Endothelial cell of umbilical vein (primary cell): ENCODE results near the gene AFF4. TPM values are rescaled to one million over a fixed set of nuclear protein-coding genes. Genes with fewer than 3 reads are reported as not detected.
"Not testable (repeated sequence)": the region's sequence is repeated elsewhere in the genome, so short reads cannot be mapped to it uniquely, and the experiment has no call there.

Experiments used
- BruUV-seq: library from RNA; stranded (reverse); fragments of 400-500 nt; replicated peaks from 2 replicates; lab custom pipeline; 2021; lab: Mats Ljungman, UMichigan
- CTCF ChIA-PET: fragments of 300-600, 350-600 bp; sonication (Branson Sonifier 250); formaldehyde crosslinking; loops from one replicate; lab custom pipeline; 2021; ENCODE audit warnings: antibody characterized with exemption, inconsistent platforms; lab: Charles Lee
- POLR2A ChIA-PET: fragments of 300-600, 350-600 bp; sonication (Branson Sonifier 250); formaldehyde crosslinking; loops from one replicate; lab custom pipeline; 2021; ENCODE audit warnings: antibody characterized with exemption, inconsistent platforms; lab: Charles Lee
- DNase-seq: peaks from one replicate; pipeline ENCODE4 v3.0.0-alpha.2; 2011; ENCODE audit warnings: low read depth, low spot score
- FAIRE-seq: peaks from 2 replicates; lab custom pipeline; 2011; peaks lifted over from hg19 to GRCh38; lab: Jason Lieb, UNC
- H2AFZ ChIP-seq: 2 replicates; pipeline ENCODE4 v1.6.0; 2012; ENCODE audit warnings: low read depth, low read length, control low read depth, inconsistent platforms
- H3K27ac ChIP-seq: 2 replicates; pipeline ENCODE4 v1.5.1; 2011; ENCODE audit warnings: low read depth, mild to moderate bottlenecking, control low read depth, low read length, moderate library complexity; ENCODE audit not compliant: insufficient read depth
- H3K27me3 ChIP-seq, 2 experiments: 2 replicates each; pipeline versions ENCODE4 v1.6.0 to v1.6.1; 2011; ENCODE audit warnings: low read length in 2 of 2, mixed read lengths in 1 of 2; ENCODE audit not compliant: control insufficient read depth in 2 of 2, insufficient read depth in 2 of 2
- H3K36me3 ChIP-seq, 2 experiments: 2 replicates in 1 of 2; 3 replicates in 1 of 2; pipeline ENCODE4 v1.5.1; 2011; ENCODE audit warnings: low read length in 2 of 2, mild to moderate bottlenecking in 1 of 2, moderate library complexity in 1 of 2; ENCODE audit not compliant: control insufficient read depth in 2 of 2, insufficient read depth in 2 of 2; ENCODE audit errors: extremely low read depth in 1 of 2
- H3K4me1 ChIP-seq: 3 replicates; pipeline ENCODE4 v1.5.1; 2011; ENCODE audit warnings: mild to moderate bottlenecking, low read length; ENCODE audit not compliant: control insufficient read depth, insufficient read depth; ENCODE audit errors: extremely low read depth
- H3K4me2 ChIP-seq: 2 replicates; pipeline ENCODE4 v1.6.1; 2011; ENCODE audit warnings: low read length, control low read depth, mixed read lengths; ENCODE audit not compliant: insufficient read depth
- H3K4me3 ChIP-seq, 3 experiments: fragments of 200-600 bp in 1 of 3; sonication (generic), shearing (Covaris generic) in 1 of 3; replicated peaks in 1 of 3; 2 replicates each; pipeline ENCODE4 v1.5.1; 2011 to 2016; ENCODE audit warnings: control low read depth in 3 of 3, low read length in 3 of 3, mild to moderate bottlenecking in 2 of 3, inconsistent platforms in 1 of 3, low read depth in 1 of 3, moderate library complexity in 1 of 3; ENCODE audit not compliant: insufficient read depth in 1 of 3
- H3K79me2 ChIP-seq: 2 replicates; pipeline ENCODE4 v1.6.0; 2012; ENCODE audit warnings: low read length, inconsistent platforms; ENCODE audit not compliant: control insufficient read depth, insufficient read depth
- H3K9ac ChIP-seq: replicated peaks from 2 replicates; pipeline ENCODE3; 2011; ENCODE audit warnings: low read length, control low read depth; ENCODE audit not compliant: insufficient read depth; ENCODE audit errors: extremely low read depth
- H3K9me1 ChIP-seq: replicated peaks from 3 replicates; pipeline ENCODE4 v1.6.0; 2011; ENCODE audit warnings: mild to moderate bottlenecking, low read length; ENCODE audit not compliant: control insufficient read depth, insufficient read depth; ENCODE audit errors: extremely low read depth
- H3K9me3 ChIP-seq: replicated peaks from 2 replicates; pipeline ENCODE4 v1.5.1; 2012; ENCODE audit warnings: low read length, inconsistent platforms; ENCODE audit not compliant: control insufficient read depth, insufficient read depth
- H4K20me1 ChIP-seq: replicated peaks from 2 replicates; pipeline ENCODE3; 2011; ENCODE audit warnings: mild to moderate bottlenecking, low read length; ENCODE audit not compliant: control insufficient read depth, insufficient read depth; ENCODE audit errors: extremely low read depth
- EZH2 ChIP-seq: IDR thresholded peaks from 2 replicates; pipeline ENCODE4 v1.6.1; 2012; ENCODE audit warnings: borderline replicate concordance, low read depth, mild to moderate bottlenecking, moderate library complexity, low read length, inconsistent platforms; ENCODE audit not compliant: severe bottlenecking
- MAX ChIP-seq: IDR thresholded peaks from 2 replicates; pipeline ENCODE4 v1.6.1; 2011; ENCODE audit not compliant: insufficient read depth, insufficient read length
- dilution Hi-C: fragments of 300-500 bp; cut with MboI; formaldehyde crosslinking; loops from one replicate; pipeline ENCODE4 v1.15.0; 2019; ENCODE audit warnings: low sequenced_read_pairs; ENCODE audit not compliant: extremely low pct_ligation_motif_present
- intact Hi-C: fragments of 100-400 bp; cut with micrococcal nuclease; formaldehyde crosslinking; loops from one replicate; pipeline ENCODE4 v1.10.0; 2022
- polyA plus RNA-seq, 4 experiments: library from polyadenylated mRNA; depleted of rRNA in 3 of 4; stranded (reverse) in 3 of 4; unstranded in 1 of 4; fragments of >200 nt; gene quantifications; 2 replicates each; pipeline versions ENCODE4 v1.2.1 to v1.2.3, GENCODE V29; 2011 to 2012; ENCODE audit warnings: missing spikeins in 1 of 4
- total RNA-seq: library from RNA; stranded (reverse); gene quantifications from 2 replicates; pipeline ENCODE4 v1.2.3, GENCODE V29; 2021

The AFF4 gene
- total and polyA plus RNA-seq, 2 donors (not counting 3 experiments of a cell fraction or from before 2014, with no cell fraction given): 27.0 to 88.3 TPM

- CTCF ChIA-PET, DNase-seq, H3K27me3 ChIP-seq, H3K79me2 ChIP-seq, dilution Hi-C loops, H3K4me3 ChIP-seq, intact Hi-C loops, H3K9me3 ChIP-seq, H3K4me2 ChIP-seq, H3K4me1 ChIP-seq, H3K9ac ChIP-seq, H4K20me1 ChIP-seq, POLR2A ChIA-PET, H3K27ac ChIP-seq, FAIRE-seq, BruUV-seq, H3K9me1 ChIP-seq, H3K36me3 ChIP-seq, H2AFZ ChIP-seq: not testable (repeated sequence)
Observed at GRCh38 chr5:133008455-133008854, 45.0 kb upstream of the AFF4 start.

GRCh38 chr5:133006653-133007052, 43.2 kb upstream of the AFF4 start:
- no peak for FAIRE-seq

More at GRCh38 chr5:133006653-133007052, 43.2 kb upstream of the AFF4 start:
- Histone ChIP-seq H3K36me3 (peaks cover 4 to 5% of the 10 kb centered on the region in 2 experiments), H3K27me3 (no peaks in the 10 kb centered on the region), H3K79me2 (no peaks in the 10 kb centered on the region), H3K9me1 (no peaks in the 10 kb centered on the region), H3K4me1 (no peaks in the 10 kb centered on the region), H3K27ac (no peak overlapping the region), H2AFZ (no peak overlapping the region), H3K9me3 (no peaks in the 10 kb centered on the region), H3K4me2 (no peak overlapping the region), H3K9ac (no peak overlapping the region), H3K4me3 (no peak overlapping the region), H4K20me1 (no peaks in the 10 kb centered on the region)
- no TSS peak for BruUV-seq
- ChIA-PET POLR2A (interaction anchor here (0.6 kb wide), 1 partner anchor 21 kb away, joined by 3 read pairs; no protein-coding TSS in a partner anchor), CTCF (no interaction called here)
- intact Hi-C loops: no loop called here
- dilution Hi-C loops: no loop called here
- DNase-seq: no peak
- TF ChIP-seq EZH2 (no peak), MAX (no peak)
